WTC11 (cell line): Measurements from ENCODE around the gene PPP1R14B. TPM values are rescaled to one million over a fixed set of nuclear protein-coding genes. Genes with fewer than 3 reads are reported as not detected.
A peak's percentile ranks its signal among the peaks of the same experiment; 100 is the strongest.

ENCODE experiments used
- ATAC-seq: fragments of 200-7000 bp; cut with Tn5 transposase; 2 replicates; pipeline ENCODE4 v1.10.0; 2021; ENCODE audit warnings: mild to moderate bottlenecking, moderate library complexity
- CTCF ChIA-PET: fragments of 300-600 bp; sonication (Branson Sonifier 250); formaldehyde crosslinking; loops from one replicate; lab custom pipeline; 2021; ENCODE audit warnings: antibody characterized with exemption; lab: Charles Lee
- POLR2A ChIA-PET: fragments of 350-600 bp; sonication (Branson Sonifier 250); formaldehyde crosslinking; loops from one replicate; lab custom pipeline; 2021; ENCODE audit warnings: antibody characterized with exemption; lab: Charles Lee
- DNase-seq: peaks from one replicate; pipeline ENCODE4 v3.0.0; 2021; ENCODE audit warnings: low spot score
- H3K27ac Mint-ChIP-seq: 2 replicates; pipeline ENCODE4 v1.8.0; 2021; ENCODE audit warnings: mixed read lengths
- H3K27me3 Mint-ChIP-seq: 2 replicates; pipeline ENCODE4 v1.8.0; 2021; ENCODE audit warnings: low read depth, mild to moderate bottlenecking, moderate library complexity, mixed read lengths
- H3K36me3 Mint-ChIP-seq: 2 replicates; pipeline ENCODE4 v1.8.0; 2021; ENCODE audit warnings: mixed read lengths
- H3K4me1 Mint-ChIP-seq: 2 replicates; pipeline ENCODE4 v1.8.0; 2022; ENCODE audit warnings: mixed read lengths
- H3K4me3 Mint-ChIP-seq: 2 replicates; pipeline ENCODE4 v1.8.0; 2021; ENCODE audit warnings: mild to moderate bottlenecking, moderate library complexity, mixed read lengths
- H3K9me3 Mint-ChIP-seq: 2 replicates; pipeline ENCODE4 v1.8.0; 2021; ENCODE audit warnings: mixed read lengths
- ATF1 ChIP-seq: sonication (generic); formaldehyde crosslinking; IDR thresholded peaks from 2 replicates; pipeline ENCODE4 v1.8.1; 2023; ENCODE audit warnings: mild to moderate bottlenecking, moderate library complexity, missing genetic modification reagents
- ATF6 ChIP-seq: sonication (generic); formaldehyde crosslinking; IDR thresholded peaks from 2 replicates; pipeline ENCODE4 v1.8.1; 2023; ENCODE audit warnings: mild to moderate bottlenecking, missing genetic modification reagents
- CTCF ChIP-seq: fragments of 200-600 bp; IDR thresholded peaks from 2 replicates; pipeline ENCODE4 v1.8.0; 2022; ENCODE audit warnings: antibody characterized with exemption
- E2F5 ChIP-seq: sonication (generic); formaldehyde crosslinking; IDR thresholded peaks from 2 replicates; pipeline ENCODE4 v1.8.1; 2022; ENCODE audit warnings: mild to moderate bottlenecking, moderate library complexity, missing genetic modification reagents
- ESRRA ChIP-seq: sonication (generic); formaldehyde crosslinking; IDR thresholded peaks from 2 replicates; pipeline ENCODE4 v1.8.1; 2022; ENCODE audit warnings: mild to moderate bottlenecking, missing genetic modification reagents, borderline replicate concordance
- FOXP1 ChIP-seq: sonication (generic); formaldehyde crosslinking; IDR thresholded peaks from 2 replicates; pipeline ENCODE4 v1.8.0; 2022; ENCODE audit warnings: missing genetic modification reagents, mild to moderate bottlenecking, moderate library complexity, borderline replicate concordance
- GABPB1 ChIP-seq: sonication (generic); formaldehyde crosslinking; IDR thresholded peaks from 2 replicates; pipeline ENCODE4 v1.8.1; 2023; ENCODE audit warnings: mild to moderate bottlenecking, missing genetic modification reagents
- JUN ChIP-seq: sonication (generic); formaldehyde crosslinking; IDR thresholded peaks from 2 replicates; pipeline ENCODE4 v1.8.0; 2023; ENCODE audit warnings: mild to moderate bottlenecking, missing genetic modification reagents
- NFE2L1 ChIP-seq: sonication (generic); formaldehyde crosslinking; IDR thresholded peaks from 2 replicates; pipeline ENCODE4 v1.8.1; 2023; ENCODE audit warnings: missing genetic modification reagents
- NR2C2 ChIP-seq: sonication (generic); formaldehyde crosslinking; IDR thresholded peaks from 2 replicates; pipeline ENCODE4 v1.8.0; 2022; ENCODE audit warnings: mild to moderate bottlenecking, missing genetic modification reagents
- SP1 ChIP-seq: sonication (generic); formaldehyde crosslinking; conservative IDR thresholded peaks from 2 replicates; pipeline ENCODE4 v1.8.1; 2022; ENCODE audit warnings: missing genetic modification reagents
- TEAD1 ChIP-seq: sonication (generic); formaldehyde crosslinking; IDR thresholded peaks from 2 replicates; pipeline ENCODE4 v1.8.0; 2022; ENCODE audit warnings: mild to moderate bottlenecking, missing genetic modification reagents
- ZBTB21 ChIP-seq: sonication (generic); formaldehyde crosslinking; IDR thresholded peaks from 2 replicates; pipeline ENCODE4 v1.8.1; 2023; ENCODE audit warnings: mild to moderate bottlenecking, missing genetic modification reagents, borderline replicate concordance
- ZNF121 ChIP-seq: sonication (generic); formaldehyde crosslinking; IDR thresholded peaks from 2 replicates; pipeline ENCODE4 v1.8.0; 2023; ENCODE audit warnings: missing genetic modification reagents
- ZNF232 ChIP-seq: sonication (generic); formaldehyde crosslinking; IDR thresholded peaks from 2 replicates; pipeline ENCODE4 v1.8.0; 2022; ENCODE audit warnings: mild to moderate bottlenecking, missing genetic modification reagents
- ZNF263 ChIP-seq: sonication (generic); formaldehyde crosslinking; IDR thresholded peaks from 2 replicates; pipeline ENCODE4 v1.8.1; 2022; ENCODE audit warnings: low read depth, mild to moderate bottlenecking, moderate library complexity, missing genetic modification reagents
- ZNF416 ChIP-seq: fragments of 250-450 bp; sonication (Bioruptor Pico); IDR thresholded peaks from 2 replicates; pipeline ENCODE4 v1.9.0; 2021; ENCODE audit warnings: mild to moderate bottlenecking, inconsistent platforms
- ZNF423 ChIP-seq: fragments of 250-450 bp; sonication (Bioruptor Pico); IDR thresholded peaks from 2 replicates; pipeline ENCODE4 v2.1.2; 2022; ENCODE audit warnings: mild to moderate bottlenecking, moderate library complexity
- ZNF425 ChIP-seq: fragments of 250-450 bp; sonication (Bioruptor Pico); conservative IDR thresholded peaks from 2 replicates; pipeline ENCODE4 v1.9.0; 2021; ENCODE audit warnings: mild to moderate bottlenecking
- total RNA-seq: library from RNA; stranded (reverse); gene quantifications from 3 replicates; pipeline ENCODE4 v1.2.3, GENCODE V29; 2021

Gene PPP1R14B
- total RNA-seq, 1 experiment from 2014 or later = 471 TPM

- no peak for TF ChIP-seq ZBTB21 (CRISPR knock-in tag)
- TF ChIP-seq ATF1 (CRISPR knock-in tag) = no peak
- no peak for TF ChIP-seq FOXP1 (CRISPR knock-in tag)
- TF ChIP-seq ZNF416 (CRISPR knock-in tag) = no peak
These were observed 11.1 kb downstream of the PPP1R14B start (continued) for GRCh38 chr11:64235437-64236161.

- Mint-ChIP-seq H3K27ac (no peak overlapping the region), H3K36me3 (peaks cover 6% of the 10 kb centered on the region; the same call in 1 of the 2 replicates), H3K9me3 (no peaks in the 10 kb centered on the region), H3K4me1 (peaks cover 25% of the 10 kb centered on the region), H3K27me3 (peaks cover 16% of the 10 kb centered on the region), H3K4me3 (peak overlapping the region; percentile 85)
- CTCF ChIA-PET = interaction anchor here (1.0 to 5.4 kb wide), 5 partner anchors 16 to 122 kb away, joined by 3 to 35 read pairs (median 3); partner anchors contain the start of gene PLCB3
- peak; percentile 50 for DNase-seq
- POLR2A ChIA-PET = no interaction called here
- ATAC-seq = peak; percentile 6
- peak; percentile 14 for TF ChIP-seq ZNF423 (CRISPR knock-in tag)
- no peak for TF ChIP-seq NR2C2
- TF ChIP-seq JUN (CRISPR knock-in tag) = no peak
- TF ChIP-seq ZNF416 (CRISPR knock-in tag) = no peak
- TF ChIP-seq SP1 (CRISPR knock-in tag) = 0 out of 2 replicates have a peak, but pooled peaks have one; percentile 39
- 0 out of 2 replicates have a peak, but pooled peaks have one; percentile 48 for TF ChIP-seq E2F5 (CRISPR knock-in tag)
These were observed 11.9 kb downstream of the PPP1R14B start for GRCh38 chr11:64234647-64235379.

GRCh38 chr11:64233913-64234586 is 12.7 kb downstream of the PPP1R14B start, which contains the start of gene VEGFB:
TSS of gene VEGFB (plus strand) at chr11:64234584. CDS start at chr11:64234834, 250 bp downstream.
- peak; percentile 17; the same call in 1 of the 2 replicates for ATAC-seq
- H3K9me3 Mint-ChIP-seq = no peaks in the 10 kb centered on the region
- H3K27me3 Mint-ChIP-seq = peaks cover 16% of the 10 kb centered on the region
- TF ChIP-seq ESRRA (0 out of 2 replicates have a peak, but pooled peaks have one; percentile 31), ZNF416 (CRISPR knock-in tag) (peak; percentile 30; the same call in 1 of the 2 replicates), SP1 (CRISPR knock-in tag) (0 out of 2 replicates have a peak, but pooled peaks have one; percentile 39), ZNF121 (CRISPR knock-in tag) (peak; percentile 64; the same call in 1 of the 2 replicates), ZNF423 (CRISPR knock-in tag) (peak; percentile 46), ZNF263 (CRISPR knock-in tag) (no peak), ZBTB21 (CRISPR knock-in tag) (no peak)
- TF ChIP-seq, all 79 proteins: peak for 5
- ChIA-PET POLR2A (no interaction called here), CTCF (interaction anchor here (1.0 to 5.4 kb wide), 5 partner anchors 16 to 123 kb away, joined by 3 to 35 read pairs (median 3); partner anchors contain the start of gene PLCB3)
- Mint-ChIP-seq H3K36me3 (peaks cover 6% of the 10 kb centered on the region; the same call in 1 of the 2 replicates), H3K27ac (peak within 1 kb of the TSS; percentile 15; the same call in 1 of the 2 replicates), H3K4me1 (peaks cover 30% of the 10 kb centered on the region), H3K4me3 (peak within 1 kb of the TSS; percentile 85)
- DNase-seq = peak; percentile 61

GRCh38 chr11:64232967-64233315 is 13.8 kb downstream of the PPP1R14B start:
- CTCF ChIA-PET = interaction anchor here (0.7 to 5.4 kb wide), 3 partner anchors 18 to 38 kb away, joined by 3 to 35 read pairs (median 12); partner anchors contain the start of gene PLCB3
- peaks cover 3% of the 10 kb centered on the region; the same call in 1 of the 2 replicates for H3K36me3 Mint-ChIP-seq
- TF ChIP-seq CTCF (no peak), ATF6 (CRISPR knock-in tag) (no peak), TEAD1 (CRISPR knock-in tag) (no peak), GABPB1 (CRISPR knock-in tag) (no peak), ZNF232 (CRISPR knock-in tag) (no peak), NFE2L1 (CRISPR knock-in tag) (no peak), ZNF425 (CRISPR knock-in tag) (no peak)

More at GRCh38 chr11:64232967-64233315, 13.8 kb downstream of the PPP1R14B start:
- POLR2A ChIA-PET = interaction anchor here (1.5 kb wide), 1 partner anchor 71 kb away, joined by 3 read pairs; no protein-coding TSS in a partner anchor
- ATAC-seq (no peak), DNase-seq (no peak)
- H3K9me3 Mint-ChIP-seq = no peaks in the 10 kb centered on the region
- H3K4me3 Mint-ChIP-seq = peak overlapping the region; percentile 70; the same call in 1 of the 2 replicates
- no peak overlapping the region for H3K27ac Mint-ChIP-seq
- H3K4me1 Mint-ChIP-seq = peaks cover 30% of the 10 kb centered on the region
- peaks cover 16% of the 10 kb centered on the region for H3K27me3 Mint-ChIP-seq
